GM19043 (cell line): ENCODE measurements around the gene SORCS1.

Experiments
- ATAC-seq: cut with Tn5 transposase; IDR thresholded peaks from one replicate; pipeline ENCODE4 v1.9.1; 2021; ENCODE audit warnings: low read depth; ENCODE audit not compliant: unreplicated experiment

Gene SORCS1

GRCh38 chr10:107163881-107164861 lies at the start of gene SORCS1:
Gene SORCS1, minus strand, starts transcription at chr10:107164706.
- ATAC-seq: no peak

- ATAC-seq: no peak
Observed at GRCh38 chr10:107214261-107214660, 49.8 kb upstream of the SORCS1 start.

GRCh38 chr10:107213861-107214260 lies 49.4 kb upstream of the SORCS1 start:
- no peak for ATAC-seq

- ATAC-seq: no peak
Observed at GRCh38 chr10:107206833-107207232, 42.3 kb upstream of the SORCS1 start.

GRCh38 chr10:107169516-107169915 lies 5.0 kb upstream of the SORCS1 start:
- no peak for ATAC-seq

GRCh38 chr10:107168738-107169137 lies 4.2 kb upstream of the SORCS1 start:
- no peak for ATAC-seq

GRCh38 chr10:107166403-107166802 lies 1.9 kb upstream of the SORCS1 start:
- ATAC-seq: no peak

GRCh38 chr10:107164992-107165391 lies 486 bp upstream of the SORCS1 start:
- ATAC-seq: no peak

GRCh38 chr10:107163076-107163855 lies 1.2 kb downstream of the SORCS1 start:
- ATAC-seq: no peak

GRCh38 chr10:107160866-107161265 lies 3.6 kb downstream of the SORCS1 start:
- no peak for ATAC-seq

GRCh38 chr10:107159871-107160270 lies 4.6 kb downstream of the SORCS1 start:
- no peak for ATAC-seq

GRCh38 chr10:107157071-107157470 lies 7.4 kb downstream of the SORCS1 start:
- ATAC-seq: no peak

- no peak for ATAC-seq
Observed at GRCh38 chr10:107152087-107152486, 12.4 kb downstream of the SORCS1 start.

GRCh38 chr10:107148906-107149305 lies 15.6 kb downstream of the SORCS1 start:
- ATAC-seq: no peak

GRCh38 chr10:107144490-107144889 lies 20.0 kb downstream of the SORCS1 start:
- no peak for ATAC-seq

- ATAC-seq: no peak
Observed at GRCh38 chr10:107141524-107142061, 22.9 kb downstream of the SORCS1 start.

GRCh38 chr10:107139237-107139636 lies 25.3 kb downstream of the SORCS1 start:
- no peak for ATAC-seq

GRCh38 chr10:107133656-107134055 lies 30.9 kb downstream of the SORCS1 start:
- no peak for ATAC-seq

- ATAC-seq: no peak
Observed at GRCh38 chr10:107129000-107129399, 35.5 kb downstream of the SORCS1 start.

GRCh38 chr10:107126512-107127065 lies 37.9 kb downstream of the SORCS1 start:
- ATAC-seq: no peak

- ATAC-seq: no peak
Observed at GRCh38 chr10:107122703-107123102, 41.8 kb downstream of the SORCS1 start.
